Upper lobe of left lung (tissue), 4 donors: ENCODE results near the gene GPR75.

Experiments used
- POLR2AphosphoS5 ChIP-seq, 2 donors: sonication (generic); formaldehyde crosslinking; IDR thresholded peaks; one replicate each; pipeline ENCODE4 v1.5.1; 2017; ENCODE audit warnings: antibody characterized with exemption in 2 of 2
- TF ChIP-seq, protein P1 (sequence below), 6 experiments: fragments of 450-650 bp in 4 of 6; fragments of 200-600 bp in 2 of 6; sonication (generic) in 2 of 6; IDR thresholded peaks; one replicate each; pipeline ENCODE4 v1.5.1; 2016 to 2019; ENCODE audit warnings: antibody characterized with exemption in 6 of 6

DNA sequence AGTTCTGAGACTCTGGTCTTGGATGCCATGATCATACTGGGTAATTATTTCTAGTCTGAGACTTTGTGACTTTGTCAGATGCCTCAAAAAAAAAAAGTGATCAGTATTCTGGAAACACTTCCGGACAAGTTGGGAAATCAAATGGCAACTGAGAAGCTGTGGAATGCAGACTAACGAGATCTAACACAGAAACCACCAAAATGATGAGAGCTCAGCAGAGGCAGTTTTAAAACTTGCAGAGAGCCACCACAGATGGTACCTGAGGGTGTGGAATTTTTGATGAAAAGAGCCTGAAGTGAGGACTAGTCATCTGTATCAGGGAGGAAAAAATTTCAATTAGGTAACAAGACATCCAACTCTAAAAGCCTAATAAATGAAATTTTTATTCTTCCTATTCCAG lies 5.5 kb upstream of the GPR75 start:
- TF ChIP-seq, protein P1, sequence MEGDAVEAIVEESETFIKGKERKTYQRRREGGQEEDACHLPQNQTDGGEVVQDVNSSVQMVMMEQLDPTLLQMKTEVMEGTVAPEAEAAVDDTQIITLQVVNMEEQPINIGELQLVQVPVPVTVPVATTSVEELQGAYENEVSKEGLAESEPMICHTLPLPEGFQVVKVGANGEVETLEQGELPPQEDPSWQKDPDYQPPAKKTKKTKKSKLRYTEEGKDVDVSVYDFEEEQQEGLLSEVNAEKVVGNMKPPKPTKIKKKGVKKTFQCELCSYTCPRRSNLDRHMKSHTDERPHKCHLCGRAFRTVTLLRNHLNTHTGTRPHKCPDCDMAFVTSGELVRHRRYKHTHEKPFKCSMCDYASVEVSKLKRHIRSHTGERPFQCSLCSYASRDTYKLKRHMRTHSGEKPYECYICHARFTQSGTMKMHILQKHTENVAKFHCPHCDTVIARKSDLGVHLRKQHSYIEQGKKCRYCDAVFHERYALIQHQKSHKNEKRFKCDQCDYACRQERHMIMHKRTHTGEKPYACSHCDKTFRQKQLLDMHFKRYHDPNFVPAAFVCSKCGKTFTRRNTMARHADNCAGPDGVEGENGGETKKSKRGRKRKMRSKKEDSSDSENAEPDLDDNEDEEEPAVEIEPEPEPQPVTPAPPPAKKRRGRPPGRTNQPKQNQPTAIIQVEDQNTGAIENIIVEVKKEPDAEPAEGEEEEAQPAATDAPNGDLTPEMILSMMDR (IDR thresholded peaks at IDR 0.05), result no peak
- no peak for TF ChIP-seq POLR2AphosphoS5 (IDR thresholded peaks at IDR 0.05)
